GM19193 (cell line): Measurements from ENCODE around the gene PARD3B.

Experiments used
- POLR2A ChIP-seq: IDR thresholded peaks from 4 replicates; pipeline ENCODE4 v1.6.1; 2011; ENCODE audit not compliant: insufficient read depth, insufficient read length; ENCODE audit errors: extremely low read depth

PARD3B gene

GRCh38 chr2:205138735-205139134 is 593.5 kb downstream of the PARD3B start:
- no peak for TF ChIP-seq POLR2A

DNA sequence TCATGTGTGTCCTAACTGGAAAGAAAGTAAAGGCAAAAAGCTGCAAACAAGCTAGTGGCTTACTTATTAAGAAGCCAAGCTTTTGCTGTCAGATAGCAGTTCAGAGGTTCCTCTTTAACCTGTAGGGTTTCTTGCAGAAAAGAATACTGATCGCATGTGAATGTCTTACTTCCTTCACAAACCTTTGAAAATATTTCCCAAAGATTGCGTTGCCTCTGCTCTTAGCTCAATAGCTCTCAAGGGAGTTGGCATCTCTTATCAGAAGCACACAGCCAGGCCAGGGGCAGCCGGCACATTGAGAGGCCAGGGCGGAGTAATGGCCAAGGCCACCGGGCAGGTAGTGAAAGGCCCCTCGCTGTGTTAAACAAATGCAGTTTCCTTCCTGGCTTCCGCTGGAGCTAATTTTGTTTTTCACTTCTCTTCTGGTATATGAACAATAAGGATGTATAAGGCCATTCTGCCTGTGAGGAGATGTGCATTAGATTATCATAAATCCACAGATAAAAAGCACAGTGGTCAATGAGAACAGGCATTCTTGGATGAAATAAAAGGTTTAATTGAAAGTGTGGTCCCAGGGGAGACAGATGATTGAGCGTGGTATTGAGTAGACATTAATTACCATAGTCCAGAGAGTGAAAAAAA is 594.7 kb downstream of the PARD3B start:
- no peak for TF ChIP-seq POLR2A

DNA sequence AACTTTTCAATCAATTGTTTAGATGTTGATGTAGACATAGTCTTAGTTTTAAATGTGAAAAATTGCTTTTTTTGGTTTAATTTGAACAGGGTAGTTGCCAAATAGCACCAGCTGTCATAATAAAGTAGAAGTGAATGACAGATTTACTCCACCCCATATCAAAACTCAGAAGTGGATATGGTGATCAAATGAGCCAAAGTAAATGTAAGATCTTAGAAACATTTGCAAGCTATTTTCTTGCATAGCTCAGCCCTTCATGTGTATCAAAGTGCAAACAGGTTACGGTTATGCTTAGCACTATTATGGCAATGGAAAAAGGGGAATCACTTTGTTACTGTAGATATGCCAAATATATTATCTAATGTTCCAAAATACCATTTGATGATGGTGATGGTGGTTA is 596.1 kb downstream of the PARD3B start:
- TF ChIP-seq POLR2A = no peak

- TF ChIP-seq POLR2A = no peak
These were observed 600.6 kb downstream of the PARD3B start for GRCh38 chr2:205145888-205146287.

- TF ChIP-seq POLR2A = no peak
These were observed 603.5 kb downstream of the PARD3B start for GRCh38 chr2:205148755-205149154.

- TF ChIP-seq POLR2A = no peak
These were observed 611.2 kb downstream of the PARD3B start for GRCh38 chr2:205156457-205156856.

GRCh38 chr2:205158404-205158803 is 613.1 kb downstream of the PARD3B start:
- TF ChIP-seq POLR2A = no peak

DNA sequence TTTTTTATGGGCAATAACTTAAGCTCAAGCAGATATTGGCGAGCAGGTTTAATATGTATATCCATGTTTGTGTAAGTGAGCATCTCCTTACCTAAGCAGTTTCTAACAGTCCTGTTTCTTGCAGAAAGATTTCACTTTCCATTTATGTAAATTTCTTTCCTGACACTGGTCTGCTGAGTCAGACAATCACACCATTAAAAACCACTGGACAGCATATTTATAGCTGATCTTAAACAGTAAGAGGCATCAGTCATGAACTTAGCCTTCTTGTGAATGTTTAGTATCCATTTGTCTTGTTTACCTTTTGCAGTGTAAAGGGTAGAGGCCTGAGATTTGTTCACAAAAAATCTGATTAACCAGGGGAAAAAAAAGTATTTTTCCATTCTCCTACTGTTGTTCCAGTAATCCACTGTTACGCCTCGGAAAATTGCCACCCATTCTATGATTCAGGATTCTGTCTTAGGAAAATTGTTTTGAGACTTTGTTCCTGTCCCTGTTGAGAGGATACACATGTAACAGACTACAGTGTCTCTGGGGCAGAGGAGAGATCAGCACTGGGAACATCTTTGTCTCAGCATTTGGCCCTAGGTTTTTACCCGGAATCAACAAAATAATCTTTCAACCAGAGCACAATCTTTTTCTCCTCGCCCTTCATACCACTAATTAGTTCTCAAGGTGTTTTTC is 616.0 kb downstream of the PARD3B start:
- no peak for TF ChIP-seq POLR2A

DNA sequence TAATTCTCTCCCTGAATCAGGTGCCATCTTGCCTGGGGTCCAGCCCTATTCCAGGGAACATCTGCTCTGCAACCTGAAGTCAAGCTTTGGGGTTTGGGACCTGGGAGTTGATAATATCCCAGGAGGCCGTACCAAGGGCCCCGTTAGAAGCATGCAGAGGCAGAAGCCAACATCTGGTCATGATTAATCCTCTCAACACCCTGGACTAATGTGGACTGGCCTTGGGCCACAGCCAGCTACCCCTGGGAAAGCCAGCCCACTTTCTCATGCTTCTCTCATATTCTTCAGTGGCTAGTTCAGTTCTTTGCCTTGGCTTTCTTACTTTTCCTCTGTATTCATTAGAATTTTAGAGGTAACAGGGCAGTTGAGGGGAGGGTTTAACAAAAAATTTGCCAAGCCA is 621.5 kb downstream of the PARD3B start:
- no peak for TF ChIP-seq POLR2A

DNA sequence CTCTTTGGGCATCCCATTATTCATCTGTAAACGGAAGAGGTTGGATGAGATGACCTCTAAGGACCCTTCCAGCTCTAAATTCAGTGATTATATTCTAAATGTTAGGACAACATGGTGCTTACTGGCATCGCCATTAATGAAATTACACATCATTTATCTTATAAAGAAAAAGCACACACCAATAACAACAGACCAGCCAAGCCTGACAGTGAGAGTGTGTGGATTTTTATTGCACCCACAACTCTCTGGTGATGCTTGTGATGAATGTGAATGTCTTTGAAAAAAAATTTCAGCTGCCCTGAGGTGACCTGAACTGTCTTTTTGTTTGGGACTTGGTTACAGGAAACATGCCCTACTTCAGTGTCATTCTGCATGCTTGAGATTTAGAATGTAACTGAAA is 623.7 kb downstream of the PARD3B start:
- TF ChIP-seq POLR2A = no peak

GRCh38 chr2:205169464-205169863 is 624.2 kb downstream of the PARD3B start:
- TF ChIP-seq POLR2A = no peak

DNA sequence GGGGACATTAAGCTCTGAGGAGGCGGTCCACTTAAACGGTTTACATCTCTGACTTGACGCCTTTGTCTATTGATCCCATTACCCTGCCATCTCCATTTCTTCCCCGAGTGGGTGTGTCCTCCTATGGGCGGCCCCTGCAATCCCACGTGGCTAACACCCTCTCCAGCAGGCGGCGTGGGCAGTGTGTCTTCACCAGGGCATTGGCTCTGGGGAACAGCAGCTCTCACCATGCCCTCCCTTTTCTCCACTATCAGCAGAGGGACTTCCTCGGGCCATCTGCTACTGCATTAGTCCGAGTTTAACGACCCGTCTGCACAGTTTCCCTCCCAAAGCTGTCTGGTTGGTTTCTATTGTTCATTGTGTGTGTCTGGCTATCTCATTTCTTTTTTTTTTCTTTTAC is 625.1 kb downstream of the PARD3B start:
- no peak for TF ChIP-seq POLR2A

- TF ChIP-seq POLR2A = no peak
These were observed 626.1 kb downstream of the PARD3B start for GRCh38 chr2:205171261-205171940.

DNA sequence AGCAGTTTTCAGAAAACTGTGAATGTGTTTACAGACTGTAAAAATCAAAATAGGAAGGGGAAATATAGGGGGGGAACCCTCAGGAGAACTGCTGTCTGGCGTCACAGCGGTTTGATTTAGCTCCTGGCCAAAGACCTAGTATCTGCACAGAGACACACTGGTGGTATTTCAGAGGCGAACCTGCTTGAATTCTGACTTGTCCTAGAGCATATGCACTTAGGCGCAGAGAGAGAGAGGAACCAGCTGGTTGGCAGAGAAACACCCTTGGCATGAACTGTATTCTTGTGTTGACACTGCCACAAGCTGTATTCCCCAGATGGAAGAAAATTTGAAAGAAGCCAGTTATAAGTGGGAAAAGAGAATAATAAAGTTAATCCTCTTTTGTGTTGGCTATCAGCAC is 630.6 kb downstream of the PARD3B start:
- no peak for TF ChIP-seq POLR2A

GRCh38 chr2:205176546-205176945 is 631.3 kb downstream of the PARD3B start:
- no peak for TF ChIP-seq POLR2A

- no peak for TF ChIP-seq POLR2A
These were observed 632.3 kb downstream of the PARD3B start for GRCh38 chr2:205177546-205177945.

DNA sequence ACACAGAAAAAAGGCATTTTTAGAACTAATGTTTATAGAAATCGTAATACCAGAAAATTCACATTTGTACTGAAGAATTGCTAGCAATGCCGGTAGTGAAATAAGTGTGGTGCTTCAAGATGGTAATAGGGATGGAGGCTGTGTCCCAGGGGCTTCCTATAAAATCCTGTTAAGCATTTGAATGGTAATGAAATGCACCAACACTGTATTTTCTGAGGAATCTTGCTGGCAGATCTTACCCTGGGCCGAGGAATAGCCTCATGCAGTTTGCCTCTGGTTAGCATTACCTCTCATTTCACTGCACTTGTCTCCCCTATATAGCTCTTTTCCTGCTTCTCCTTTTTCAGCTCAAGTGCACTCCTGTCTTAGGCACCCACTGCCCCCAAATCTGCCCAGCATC is 635.5 kb downstream of the PARD3B start:
- no peak for TF ChIP-seq POLR2A

GRCh38 chr2:205187731-205188130 is 642.5 kb downstream of the PARD3B start:
- TF ChIP-seq POLR2A = no peak
